Measurements from ENCODE around the gene CCSAP.

CCSAP gene

GRCh38 chr1:229326601-229327000 is 16.2 kb downstream of the CCSAP start:
- H3K4me1 ChIP-seq (ENCODE audit: control insufficient read depth, low read length), result peaks cover 8% of the 10 kb centered on the region
- no peak overlapping the region for H3K4me3 ChIP-seq (ENCODE audit: low read length)
- no peaks in the 10 kb centered on the region for H4K20me1 ChIP-seq (ENCODE audit: control insufficient read depth, insufficient read depth, low read depth, low read length)
- H3K79me2 ChIP-seq (ENCODE audit: control insufficient read depth, low read length), result peaks cover 3% of the 10 kb centered on the region; the same call in 1 of the 2 replicates
- H3K36me3 ChIP-seq (ENCODE audit: control insufficient read depth, low read length), result peaks cover 57% of the 10 kb centered on the region
- TF ChIP-seq CTCF (IDR thresholded peaks at IDR 0.05; ENCODE audit: low read depth, low read length, poor library complexity, severe bottlenecking) (no peak), EZH2phosphoT487 (IDR thresholded peaks at IDR 0.05; ENCODE audit: borderline replicate concordance, low read length) (no peak)
- no peak overlapping the region for H3K4me2 ChIP-seq (ENCODE audit: low read length)
- no peaks in the 10 kb centered on the region for H3K9me2 ChIP-seq (replicated peaks; ENCODE audit: control insufficient read depth, low read length)
- 0 out of 2 replicates have a peak, but pooled peaks cover 4% of the 10 kb centered on the region for H3F3A ChIP-seq (ENCODE audit: control insufficient read depth, insufficient read depth)
- H3K27ac ChIP-seq (ENCODE audit: low read depth, low read length), result no peak overlapping the region
- no peaks in the 10 kb centered on the region for H3K27me3 ChIP-seq (ENCODE audit: control insufficient read depth, low read length)
- H3K9me3 ChIP-seq (ENCODE audit: control insufficient read depth, insufficient read depth, low read length), result no peaks in the 10 kb centered on the region

DNA sequence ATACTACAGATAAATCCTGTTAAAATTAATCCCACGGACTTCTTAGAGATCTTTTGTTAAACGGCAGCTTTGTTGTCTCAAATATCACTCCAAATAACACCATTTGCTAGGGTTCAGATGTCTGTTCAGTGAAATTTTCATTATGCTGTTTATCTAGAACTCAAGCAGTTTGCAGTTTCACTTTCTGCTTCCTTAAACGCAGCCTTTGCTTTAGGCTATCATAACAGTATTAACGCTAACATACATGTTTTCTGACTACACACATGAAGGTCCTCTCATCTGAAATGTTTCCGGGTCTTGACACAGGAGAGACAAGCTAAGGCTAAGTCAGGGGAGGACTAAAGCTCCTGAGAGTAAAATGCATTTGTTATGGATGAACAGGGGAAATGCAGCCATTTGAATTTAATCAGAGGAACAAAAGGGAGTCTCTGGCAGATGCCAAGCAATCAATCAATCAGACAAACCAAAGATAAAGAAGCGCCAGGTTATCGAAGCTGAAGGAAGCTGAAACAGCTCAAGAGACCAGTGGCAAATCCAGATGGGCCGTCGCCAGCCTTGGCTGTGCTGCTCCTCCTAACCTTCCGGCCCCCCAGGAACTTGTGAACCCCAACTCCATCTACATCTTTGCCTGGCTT is 16.9 kb downstream of the CCSAP start:
- no peak overlapping the region for H3K27ac ChIP-seq (ENCODE audit: low read depth, low read length)

GRCh38 chr1:229325401-229325800 is 17.4 kb downstream of the CCSAP start:
- 0 out of 2 replicates have a peak, but pooled peaks cover 4% of the 10 kb centered on the region for H3F3A ChIP-seq (ENCODE audit: control insufficient read depth, insufficient read depth)
- peaks cover 63% of the 10 kb centered on the region for H3K36me3 ChIP-seq (ENCODE audit: control insufficient read depth, low read length)
- no peaks in the 10 kb centered on the region for H3K9me3 ChIP-seq (ENCODE audit: control insufficient read depth, insufficient read depth, low read length)
- TF ChIP-seq CTCF (IDR thresholded peaks at IDR 0.05; ENCODE audit: low read depth, low read length, poor library complexity, severe bottlenecking) (no peak), EZH2phosphoT487 (IDR thresholded peaks at IDR 0.05; ENCODE audit: borderline replicate concordance, low read length) (no peak)
- H3K4me2 ChIP-seq (ENCODE audit: low read length), result no peak overlapping the region
- H4K20me1 ChIP-seq (ENCODE audit: control insufficient read depth, insufficient read depth, low read depth, low read length), result no peaks in the 10 kb centered on the region
- H3K27ac ChIP-seq (ENCODE audit: low read depth, low read length), result no peak overlapping the region
- no peaks in the 10 kb centered on the region for H3K9me2 ChIP-seq (replicated peaks; ENCODE audit: control insufficient read depth, low read length)
- no peaks in the 10 kb centered on the region for H3K27me3 ChIP-seq (ENCODE audit: control insufficient read depth, low read length)
- no peaks in the 10 kb centered on the region for H3K79me2 ChIP-seq (ENCODE audit: control insufficient read depth, low read length)
- H3K4me3 ChIP-seq (ENCODE audit: low read length), result no peak overlapping the region
- peaks cover 8% of the 10 kb centered on the region for H3K4me1 ChIP-seq (ENCODE audit: control insufficient read depth, low read length)

More for the DNA sequence above, 16.9 kb downstream of the CCSAP start:
- Histone ChIP-seq H3K27me3 (ENCODE audit: control insufficient read depth, low read length) (no peaks in the 10 kb centered on the region), H3K36me3 (ENCODE audit: control insufficient read depth, low read length) (peaks cover 59% of the 10 kb centered on the region), H3K4me1 (ENCODE audit: control insufficient read depth, low read length) (peaks cover 8% of the 10 kb centered on the region), H3F3A (ENCODE audit: control insufficient read depth, insufficient read depth) (0 out of 2 replicates have a peak, but pooled peaks cover 4% of the 10 kb centered on the region), H3K9me3 (ENCODE audit: control insufficient read depth, insufficient read depth, low read length) (no peaks in the 10 kb centered on the region), H3K4me2 (ENCODE audit: low read length) (no peak overlapping the region), H3K79me2 (ENCODE audit: control insufficient read depth, low read length) (peaks cover 1% of the 10 kb centered on the region; the same call in 1 of the 2 replicates), H3K9me2 (replicated peaks; ENCODE audit: control insufficient read depth, low read length) (no peaks in the 10 kb centered on the region), H3K4me3 (ENCODE audit: low read length) (no peak overlapping the region), H4K20me1 (ENCODE audit: control insufficient read depth, insufficient read depth, low read depth, low read length) (no peaks in the 10 kb centered on the region)
- no peak for TF ChIP-seq EZH2phosphoT487 (IDR thresholded peaks at IDR 0.05; ENCODE audit: borderline replicate concordance, low read length)
- no peak for TF ChIP-seq CTCF (IDR thresholded peaks at IDR 0.05; ENCODE audit: low read depth, low read length, poor library complexity, severe bottlenecking)
